GM10266 (cell line): Measurements from ENCODE around the gene EIF4A3.

Experiments
- DNase-seq: peaks from one replicate; pipeline ENCODE4 v3.0.0; 2012; ENCODE audit errors: extremely low spot score
- TF ChIP-seq, protein P1 (sequence below): IDR thresholded peaks from 2 replicates; pipeline ENCODE4 v1.5.1; 2012; ENCODE audit warnings: mild to moderate bottlenecking, low read depth; ENCODE audit not compliant: control insufficient read depth, insufficient read depth; ENCODE audit errors: missing control alignments

Gene EIF4A3

DNA sequence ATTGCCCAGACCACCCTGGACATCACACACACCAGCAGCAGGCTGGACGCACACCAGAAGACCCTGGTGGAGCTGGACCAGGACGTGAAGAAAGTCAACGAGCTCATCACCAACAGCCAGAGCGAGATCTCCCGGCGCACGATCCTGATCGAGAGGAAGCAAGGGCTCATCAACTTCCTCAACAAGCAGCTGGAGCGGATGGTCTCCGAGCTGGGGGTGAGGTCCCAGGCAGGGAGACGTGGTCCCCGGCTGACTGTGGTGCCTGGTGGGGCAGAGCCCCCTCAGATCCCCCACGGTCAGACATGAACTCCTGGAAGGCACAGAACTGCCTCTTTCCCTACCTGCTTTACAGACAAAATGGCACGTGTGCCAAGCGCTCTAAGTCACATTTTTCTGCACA is 62.2 kb downstream of the EIF4A3 start:
- no peak for DNase-seq
- TF ChIP-seq, protein P1, sequence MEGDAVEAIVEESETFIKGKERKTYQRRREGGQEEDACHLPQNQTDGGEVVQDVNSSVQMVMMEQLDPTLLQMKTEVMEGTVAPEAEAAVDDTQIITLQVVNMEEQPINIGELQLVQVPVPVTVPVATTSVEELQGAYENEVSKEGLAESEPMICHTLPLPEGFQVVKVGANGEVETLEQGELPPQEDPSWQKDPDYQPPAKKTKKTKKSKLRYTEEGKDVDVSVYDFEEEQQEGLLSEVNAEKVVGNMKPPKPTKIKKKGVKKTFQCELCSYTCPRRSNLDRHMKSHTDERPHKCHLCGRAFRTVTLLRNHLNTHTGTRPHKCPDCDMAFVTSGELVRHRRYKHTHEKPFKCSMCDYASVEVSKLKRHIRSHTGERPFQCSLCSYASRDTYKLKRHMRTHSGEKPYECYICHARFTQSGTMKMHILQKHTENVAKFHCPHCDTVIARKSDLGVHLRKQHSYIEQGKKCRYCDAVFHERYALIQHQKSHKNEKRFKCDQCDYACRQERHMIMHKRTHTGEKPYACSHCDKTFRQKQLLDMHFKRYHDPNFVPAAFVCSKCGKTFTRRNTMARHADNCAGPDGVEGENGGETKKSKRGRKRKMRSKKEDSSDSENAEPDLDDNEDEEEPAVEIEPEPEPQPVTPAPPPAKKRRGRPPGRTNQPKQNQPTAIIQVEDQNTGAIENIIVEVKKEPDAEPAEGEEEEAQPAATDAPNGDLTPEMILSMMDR: no peak
